ENCODE measurements around the gene CHST14. TPM values are rescaled to one million over a fixed set of nuclear protein-coding genes. Genes with fewer than 3 reads are reported as not detected.

CHST14 gene
- total and polyA plus RNA-seq, 2 of the 8 experiments (the other 6 are each of a cell fraction or from before 2014, with no cell fraction given): 13.4 to 20.3 TPM

- FAIRE-seq (no peak), DNase-seq (ENCODE audit: low read depth in 1 of 2, low spot score in 2 of 2) (peak in 1 of 2 experiments; percentile 77)
- peak overlapping the region in 1 of 4 experiments; percentile 16; a peak in 1 of 7 replicates for H3K9ac ChIP-seq (replicated peaks in 1 of 4; ENCODE audit: extremely low read depth in 1 of 4, low read depth in 3 of 4, low read length in 3 of 4)
- no peak overlapping the region for H2BK15ac ChIP-seq (ENCODE audit: low read length)
- H4K5ac ChIP-seq (ENCODE audit: insufficient read length, low read depth, low read length): peak overlapping the region; percentile 13
- peak overlapping the region; percentile 59 to 97 (median 74) for H3K4me3 ChIP-seq (ENCODE audit: extremely low read depth in 1 of 4, insufficient read depth in 2 of 4, low read depth in 3 of 4, low read length in 4 of 4)
- H3K9me3 ChIP-seq (ENCODE audit: insufficient read depth in 2 of 2, low read depth in 1 of 2, low read length in 1 of 2): no peaks in the 10 kb centered on the region
- WGBS, 2 experiments (ENCODE audit: extremely low coverage in 1 of 2, insufficient coverage in 1 of 2, insufficient read length in 1 of 2, insufficient replicate concordance in 2 of 2, low coverage in 1 of 2, low lambda C conversion rate in 2 of 2, missing lambda C conversion rate in 1 of 2): 6% methylated on average over 15 of the region's 39 CpGs; no CpG with 5 or more reads in 1 of the 2 experiments
- no peak overlapping the region for H3K27ac ChIP-seq (ENCODE audit: low read depth, low read length)
- no peak overlapping the region for H2AK5ac ChIP-seq (ENCODE audit: low read depth, low read length)
- H4K8ac ChIP-seq (ENCODE audit: extremely low read depth, insufficient read depth, low read length): no peak overlapping the region; the same call in 1 of the 2 replicates
- ChIA-PET POLR2A (ENCODE audit: partially characterized antibody) (interaction anchor here (0.8 to 3.6 kb wide), 8 partner anchors 8 to 67 kb away, joined by 3 to 23 read pairs (median 3); partner anchors contain the start of gene CHST14), CTCF (ENCODE audit: partially characterized antibody) (interaction anchor here (1.5 to 2.2 kb wide), 4 partner anchors 11 to 99 kb away, joined by 3 to 7 read pairs (median 6); no protein-coding TSS in a partner anchor)
- peak overlapping the region; percentile 88 for H4K91ac ChIP-seq (replicated peaks; ENCODE audit: insufficient read length, low read length)
- peak overlapping the region; percentile 98 to 100 for H3K4me2 ChIP-seq (ENCODE audit: insufficient read depth in 1 of 2, low read depth in 2 of 2, low read length in 2 of 2)
- peak overlapping the region; percentile 89 for H3K4ac ChIP-seq (replicated peaks; ENCODE audit: insufficient read length, low read depth, low read length)
- H3K23ac ChIP-seq (ENCODE audit: insufficient read length): no peak overlapping the region
- peaks cover 0 to 16% of the 10 kb centered on the region in 2 experiments; a peak in 1 of 4 replicates for H3K79me2 ChIP-seq (ENCODE audit: control insufficient read depth in 1 of 2, insufficient read depth in 2 of 2, low read length in 2 of 2)
- peak overlapping the region; percentile 69; the same call in 1 of the 2 replicates for H2BK5ac ChIP-seq (ENCODE audit: low read depth, low read length)
- H2BK120ac ChIP-seq (replicated peaks; ENCODE audit: low read depth, low read length): no peak overlapping the region
- peaks cover 0 to 31% (median 18%) of the 10 kb centered on the region in 4 experiments; a peak in 5 of 7 replicates for H3K27me3 ChIP-seq (replicated peaks in 1 of 4; ENCODE audit: control insufficient read depth in 3 of 4, extremely low read depth in 1 of 4, insufficient read depth in 3 of 4, low read length in 3 of 4)
- peak overlapping the region; percentile 72 for H3K56ac ChIP-seq (replicated peaks; ENCODE audit: insufficient read length, low read depth, low read length)
- no peak overlapping the region for H3K14ac ChIP-seq (ENCODE audit: insufficient read length)
- peaks cover 0 to 2% of the 10 kb centered on the region in 2 experiments for H4K20me1 ChIP-seq (replicated peaks in 1 of 2; ENCODE audit: control insufficient read depth in 1 of 2, insufficient read depth in 2 of 2, low read length in 2 of 2)
- no peak overlapping the region; the same call in 1 of the 2 replicates for H2BK20ac ChIP-seq (ENCODE audit: low read length)
- H3K4me1 ChIP-seq (replicated peaks in 1 of 4; ENCODE audit: control insufficient read depth in 3 of 4, insufficient read depth in 4 of 4, low read length in 3 of 4): peaks cover 5 to 36% (median 28%) of the 10 kb centered on the region in 4 experiments
- no peaks in the 10 kb centered on the region for H3K79me1 ChIP-seq (ENCODE audit: low read depth, low read length)
- H3K18ac ChIP-seq (ENCODE audit: extremely low read depth, low read length): peak overlapping the region; percentile 99
- peaks cover 26% of the 10 kb centered on the region for H3K23me2 ChIP-seq (ENCODE audit: low read depth, low read length)
- no peaks in the 10 kb centered on the region for H3K36me3 ChIP-seq (ENCODE audit: control insufficient read depth in 2 of 4, insufficient read depth in 4 of 4, low read length in 3 of 4)
- H2AFZ ChIP-seq (ENCODE audit: low read length): no peak overlapping the region; the same call in 1 of the 2 replicates
- 0 out of 2 replicates have a peak overlapping the region, but pooled peaks have one; percentile 68 for H2BK12ac ChIP-seq (ENCODE audit: low read depth, low read length)
- TF ChIP-seq GABPA (IDR thresholded peaks at IDR 0.05; ENCODE audit: borderline replicate concordance, insufficient read depth, low read length) (0 out of 2 replicates have a peak, but pooled peaks have one; percentile 29), BRCA1 (IDR thresholded peaks at IDR 0.05; ENCODE audit: low read depth, low read length) (no peak), TAF1 (IDR thresholded peaks at IDR 0.05; ENCODE audit: low read depth, low read length) (0 out of 2 replicates have a peak, but pooled peaks have one; percentile 11), EZH2 (IDR thresholded peaks at IDR 0.05; ENCODE audit: low read depth, low read length, severe bottlenecking) (peak; percentile 28), ZNF274 (IDR thresholded peaks at IDR 0.05; ENCODE audit: borderline replicate concordance, extremely low read depth, low read length) (no peak), SIRT6 (IDR thresholded peaks at IDR 0.05; ENCODE audit: low read length) (no peak), TEAD4 (IDR thresholded peaks at IDR 0.05; ENCODE audit: low read depth, low read length) (no peak), E2F6 (IDR thresholded peaks at IDR 0.05) (no peak), RXRA (IDR thresholded peaks at IDR 0.05; ENCODE audit: insufficient read depth, low read depth, low read length) (no peak), PHF8 (conservative IDR thresholded peaks at IDR 0.05; ENCODE audit: low read depth, low read length) (0 out of 2 replicates have a peak, but pooled peaks have one; percentile 10)
Measured at GRCh38 chr15:40436116-40436891, 34.5 kb upstream of the CHST14 start.
